ENCODE results near the gene INSYN2B.

GRCh38 chr5:169974121-169974770 lies 6.0 kb downstream of the INSYN2B start:
- no peak for TF ChIP-seq GATA2 (IDR thresholded peaks at IDR 0.05; ENCODE audit: low read depth, low read length)
- no peak for TF ChIP-seq GATA3 (IDR thresholded peaks at IDR 0.05; ENCODE audit: low read depth, low read length)

Data from SH-SY5Y (cell line).